Activated CD4-positive, alpha-beta T cell treated with anti-CD3 and anti-CD28 coated beads, Interleukin-2, Interleukin-6, amounts not matched to agents 100 ng/mL and 50 ng/mL, durations not matched to agents 16 hours and 8 hours (primary cell): ENCODE results near the gene UBE2G1.
"Not testable (repeated sequence)": the region's sequence is repeated elsewhere in the genome, so short reads cannot be mapped to it uniquely, and the experiment has no call there.

Experiments used
- DNase-seq: peaks from one replicate; pipeline ENCODE4 v3.0.0-alpha.2; 2020

The UBE2G1 gene

GRCh38 chr17:4366327-4367063 lies at the start of gene UBE2G1:
UBE2G1 (minus strand) TSS chr17:4366675; CDS start chr17:4366316, 359 bp downstream.
- DNase-seq = peak; percentile 100

- DNase-seq = peak; percentile 94
Measured at GRCh38 chr17:4412933-4413831, 46.7 kb upstream of the UBE2G1 start.

- no peak for DNase-seq
Measured at GRCh38 chr17:4411201-4411600, 44.7 kb upstream of the UBE2G1 start.

GRCh38 chr17:4409659-4410058 lies 43.2 kb upstream of the UBE2G1 start:
- no peak for DNase-seq

GRCh38 chr17:4407851-4408250 lies 41.4 kb upstream of the UBE2G1 start:
- no peak for DNase-seq

GRCh38 chr17:4407216-4407615 lies 40.7 kb upstream of the UBE2G1 start:
- DNase-seq = no peak

- DNase-seq = no peak
Measured at GRCh38 chr17:4406386-4406785, 39.9 kb upstream of the UBE2G1 start.

GRCh38 chr17:4405699-4406098 lies 39.2 kb upstream of the UBE2G1 start:
- DNase-seq = no peak

- no peak for DNase-seq
Measured at GRCh38 chr17:4405038-4405669, 38.7 kb upstream of the UBE2G1 start.

- no peak for DNase-seq
Measured at GRCh38 chr17:4397840-4398239, 31.4 kb upstream of the UBE2G1 start.

GRCh38 chr17:4395111-4395478 lies 28.6 kb upstream of the UBE2G1 start:
- DNase-seq = no peak

GRCh38 chr17:4394208-4395110 lies 28.0 kb upstream of the UBE2G1 start:
- no peak for DNase-seq

GRCh38 chr17:4393806-4394205 lies 27.3 kb upstream of the UBE2G1 start:
- DNase-seq = no peak

GRCh38 chr17:4389079-4389478 lies 22.6 kb upstream of the UBE2G1 start:
- no peak for DNase-seq

- no peak for DNase-seq
Measured at GRCh38 chr17:4387137-4387536, 20.7 kb upstream of the UBE2G1 start.

- no peak for DNase-seq
Measured at GRCh38 chr17:4386406-4386805, 19.9 kb upstream of the UBE2G1 start.

GRCh38 chr17:4381690-4382671 lies 15.5 kb upstream of the UBE2G1 start:
- DNase-seq = no peak

- DNase-seq = no peak
Measured at GRCh38 chr17:4378626-4379025, 12.2 kb upstream of the UBE2G1 start.

- not testable (repeated sequence) for DNase-seq
Measured at GRCh38 chr17:4377247-4377646, 10.8 kb upstream of the UBE2G1 start.

GRCh38 chr17:4375796-4376440 lies 9.4 kb upstream of the UBE2G1 start:
- not testable (repeated sequence) for DNase-seq
